ENCODE data around the gene TMEM163.

Gene TMEM163

DNA sequence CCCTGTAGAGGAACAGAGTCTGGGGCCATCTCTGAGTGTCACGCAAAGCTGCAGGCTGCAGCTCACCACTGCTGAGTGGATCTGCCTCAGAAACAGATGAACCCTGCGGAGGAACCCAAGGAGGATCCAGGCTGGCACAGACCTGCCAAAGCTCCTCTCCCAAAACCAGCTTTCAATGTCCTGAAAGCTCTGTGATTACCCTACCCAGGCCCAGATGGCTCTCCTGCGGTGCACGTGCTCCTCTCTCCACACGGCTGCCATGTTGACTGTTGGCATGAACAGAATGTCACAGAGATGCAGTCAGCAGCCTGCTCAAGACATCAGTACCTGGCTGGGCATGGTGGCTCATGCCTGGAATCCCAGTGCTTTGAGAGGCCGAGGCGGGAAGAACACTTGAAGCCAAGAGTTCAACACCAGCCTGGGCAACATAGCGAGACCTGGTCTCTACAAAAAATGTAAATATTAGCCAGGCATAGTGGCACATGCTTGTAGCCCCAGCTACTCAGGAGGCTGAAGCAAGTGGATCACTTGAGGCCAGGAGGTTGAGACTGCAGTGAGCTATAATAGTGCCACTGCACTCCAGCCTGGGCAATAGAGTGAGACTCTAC, 248.1 kb downstream of the TMEM163 start:
- no peak for DNase-seq

DNA sequence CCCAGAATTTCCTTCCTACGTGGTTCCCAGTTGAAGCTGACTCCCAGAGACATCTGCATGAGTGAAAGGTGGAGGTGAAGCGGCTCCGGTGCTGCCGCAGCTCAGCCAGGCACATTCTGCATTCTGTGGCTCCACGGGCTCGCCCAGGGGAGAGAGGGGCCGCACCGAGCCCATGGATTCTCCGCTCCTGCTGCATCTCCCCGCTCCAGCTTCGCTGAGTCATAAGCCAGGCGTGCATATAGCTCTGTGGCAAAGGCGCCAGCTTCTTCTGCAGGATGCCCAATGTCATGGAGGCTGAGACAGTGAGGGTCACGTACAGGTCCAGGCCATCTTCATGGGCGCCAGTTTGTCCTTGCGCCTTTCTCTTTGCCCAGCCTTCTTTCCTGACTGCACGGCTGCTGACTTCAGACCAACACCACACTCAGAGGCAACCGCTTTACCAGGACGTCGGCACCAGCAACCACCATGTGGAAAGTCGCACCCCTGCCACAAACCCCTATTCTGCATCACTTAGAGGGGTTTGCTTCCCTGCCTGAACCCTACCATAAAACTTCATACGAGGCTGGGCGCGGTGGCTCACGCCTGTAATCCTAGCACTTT, 249.2 kb downstream of the TMEM163 start:
- no peak for DNase-seq

DNA sequence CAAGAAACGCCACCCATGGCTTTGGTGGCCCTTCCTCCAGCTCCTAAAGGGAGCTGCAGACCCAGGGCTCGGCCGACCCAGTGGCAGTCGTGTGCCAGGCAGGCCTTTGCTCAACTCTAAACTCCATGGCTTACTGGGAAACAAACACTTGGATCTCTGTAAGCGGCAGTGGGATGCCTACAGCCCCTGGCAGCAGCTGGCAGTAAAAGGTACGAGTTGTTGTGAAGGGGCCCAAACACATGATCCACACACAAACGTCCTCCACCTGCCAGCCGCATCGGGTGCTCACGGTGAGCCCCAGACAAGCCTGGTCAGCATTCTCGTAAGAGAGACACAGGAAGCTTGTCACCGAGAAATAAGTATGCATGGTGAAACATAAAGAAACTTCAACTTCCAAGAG, 250.0 kb downstream of the TMEM163 start:
- DNase-seq = no peak

DNA sequence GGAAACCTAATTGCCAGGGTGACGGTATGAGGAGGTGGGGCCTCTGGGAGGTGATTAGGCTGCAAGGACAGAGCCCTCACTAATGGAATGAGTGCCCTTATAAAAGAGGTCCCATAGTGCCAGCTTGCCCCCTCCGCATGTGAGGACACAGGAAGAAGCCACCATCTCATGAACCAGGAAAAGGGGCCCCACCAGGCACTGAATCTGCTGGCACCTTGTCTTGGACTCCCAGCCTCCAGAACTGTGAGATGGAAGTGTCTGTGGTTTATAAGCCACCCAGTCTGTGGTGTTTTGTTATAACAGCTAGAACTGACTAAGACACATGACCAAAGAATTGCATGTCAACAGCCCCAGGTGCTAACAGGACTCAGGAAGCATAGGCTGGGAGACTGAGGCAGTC, 250.6 kb downstream of the TMEM163 start:
- no peak for DNase-seq

DNA sequence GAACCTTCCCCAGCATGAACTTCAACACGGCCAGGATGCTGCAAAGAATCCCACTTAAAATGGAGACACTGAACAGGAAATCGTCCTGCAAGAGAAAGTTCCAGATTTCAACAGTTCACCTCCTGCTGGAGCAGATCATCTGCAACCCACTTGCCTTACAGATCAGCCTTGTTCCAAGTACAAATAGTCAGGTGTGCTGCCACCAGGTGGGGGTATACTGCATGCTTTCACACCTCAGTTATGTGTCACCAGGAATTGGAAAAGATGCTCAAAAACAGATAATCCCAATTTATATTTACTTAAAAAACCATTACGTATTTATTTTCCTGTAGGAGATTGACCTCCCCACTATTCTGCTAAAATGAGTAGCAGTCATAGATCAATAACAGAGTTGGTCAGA, 252.7 kb downstream of the TMEM163 start:
- no peak for DNase-seq

GRCh38 chr2:134465228-134466105, 253.3 kb downstream of the TMEM163 start:
- DNase-seq = no peak

- no peak for DNase-seq
Measured at GRCh38 chr2:134463699-134464022, 255.1 kb downstream of the TMEM163 start.

- DNase-seq = no peak
Measured at GRCh38 chr2:134462791-134463698, 255.8 kb downstream of the TMEM163 start.

DNA sequence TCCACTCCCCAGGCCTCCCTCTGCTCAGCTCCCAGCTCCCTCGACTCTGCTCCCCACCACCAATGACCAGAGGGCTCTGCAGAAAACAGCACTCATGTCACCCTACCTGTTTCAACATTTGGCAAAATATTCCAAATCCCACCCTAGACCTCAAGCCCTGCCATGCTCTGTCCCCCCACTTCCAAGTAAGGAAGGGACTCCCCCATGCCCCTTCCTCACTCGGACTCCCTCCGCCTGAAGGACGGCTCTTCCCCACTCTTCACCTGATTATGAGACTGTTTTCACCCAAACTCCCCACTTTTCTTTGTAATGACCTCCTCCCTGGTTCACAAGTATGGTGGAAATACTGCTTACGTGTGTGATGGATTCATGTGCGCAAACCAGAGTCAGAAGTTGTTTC, 256.5 kb downstream of the TMEM163 start:
- no peak for DNase-seq

GRCh38 chr2:134461511-134461910, 257.3 kb downstream of the TMEM163 start:
- no peak for DNase-seq

DNA sequence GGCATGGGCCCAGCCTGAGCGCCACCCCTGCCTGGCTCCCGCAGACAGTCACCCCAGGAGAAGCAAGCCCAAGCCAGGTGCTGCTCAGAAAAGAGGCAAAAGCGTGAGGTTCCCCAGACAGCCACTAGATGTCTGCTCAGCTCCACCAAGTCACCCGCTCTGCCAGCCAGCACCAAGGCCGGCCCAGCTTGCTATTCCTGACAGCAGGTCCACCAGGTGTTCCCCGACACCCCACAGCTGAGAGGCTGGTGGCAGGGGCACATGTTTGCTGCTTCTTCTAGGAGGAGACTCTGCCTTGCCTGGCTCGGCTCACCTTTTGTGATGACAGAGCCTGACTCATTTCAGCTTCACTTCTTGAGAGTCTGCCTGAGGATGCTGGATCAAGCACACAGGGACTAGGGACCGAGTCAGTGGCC, 258.2 kb downstream of the TMEM163 start:
- DNase-seq = peak; percentile 25

DNA sequence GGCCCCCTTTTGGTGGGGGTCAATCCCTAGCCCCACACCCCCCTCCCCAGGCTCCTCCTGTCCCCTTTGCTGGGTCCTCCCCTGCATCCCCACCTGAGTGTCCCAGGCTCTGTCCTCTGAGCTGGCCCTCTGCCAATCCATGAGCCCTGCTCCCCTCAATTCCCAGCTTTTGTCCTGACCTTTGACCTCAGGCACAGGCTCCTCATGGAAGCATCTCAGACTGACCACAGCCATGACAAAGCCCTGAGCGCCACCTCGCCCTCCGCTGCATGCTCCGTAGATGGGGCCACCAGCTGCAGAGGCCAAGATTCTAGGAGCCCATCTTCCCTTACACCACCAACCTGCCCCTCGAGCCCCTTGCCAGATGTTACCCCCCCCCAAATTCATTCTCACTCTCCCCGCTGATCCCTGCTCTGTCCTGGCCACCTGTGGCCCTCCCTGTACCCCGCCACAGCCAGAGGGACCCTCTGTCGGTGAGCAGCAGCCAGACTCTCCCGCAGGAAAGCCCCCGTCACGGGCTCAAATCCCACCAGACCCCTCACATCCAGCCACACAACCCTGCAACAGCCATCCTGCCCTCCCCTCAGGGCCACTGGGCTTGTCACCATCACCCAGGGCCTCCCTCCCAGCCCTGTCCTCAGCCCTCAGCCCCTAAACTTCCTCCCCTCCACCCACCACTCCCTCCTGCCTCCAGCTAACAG, 258.9 kb downstream of the TMEM163 start:
- DNase-seq = no peak

GRCh38 chr2:134458950-134459349, 259.9 kb downstream of the TMEM163 start:
- DNase-seq = no peak

GRCh38 chr2:134458473-134458853, 260.3 kb downstream of the TMEM163 start:
- DNase-seq = no peak

DNA sequence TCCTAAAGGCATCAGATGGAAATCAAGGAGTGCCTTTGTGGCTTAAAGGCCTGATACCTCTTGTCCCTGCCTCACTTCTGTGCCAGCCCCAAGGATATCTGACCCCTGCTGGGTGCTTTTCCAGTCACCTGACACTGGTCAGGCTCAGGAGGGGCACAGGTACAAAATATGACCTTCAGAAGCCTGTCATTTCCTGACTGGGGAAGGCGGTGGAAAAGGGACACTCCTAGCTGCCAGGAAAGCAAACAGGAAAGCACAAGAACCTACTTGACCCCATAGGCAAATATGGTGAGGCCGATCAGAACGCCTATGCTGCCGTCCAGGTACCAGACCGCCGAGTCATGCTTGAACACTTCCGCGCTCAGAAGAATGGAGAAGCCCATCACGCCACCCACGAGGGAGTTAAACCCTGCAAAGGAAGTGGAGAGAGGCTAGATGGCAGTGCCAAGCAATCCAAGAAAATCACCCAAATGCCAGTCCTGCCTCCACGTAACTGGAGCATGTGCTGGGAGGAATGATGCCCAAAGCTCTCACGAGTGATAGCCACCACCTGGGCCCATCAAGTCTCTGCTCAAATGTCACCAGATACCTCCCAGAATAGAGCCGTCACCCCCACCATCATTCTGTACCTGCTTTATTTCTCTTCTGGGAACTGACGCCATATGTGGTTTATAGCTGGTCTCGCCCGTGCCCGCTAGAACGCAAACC, 260.9 kb downstream of the TMEM163 start:
- DNase-seq = no peak

GRCh38 chr2:134457353-134457752, 261.4 kb downstream of the TMEM163 start:
- no peak for DNase-seq

DNA sequence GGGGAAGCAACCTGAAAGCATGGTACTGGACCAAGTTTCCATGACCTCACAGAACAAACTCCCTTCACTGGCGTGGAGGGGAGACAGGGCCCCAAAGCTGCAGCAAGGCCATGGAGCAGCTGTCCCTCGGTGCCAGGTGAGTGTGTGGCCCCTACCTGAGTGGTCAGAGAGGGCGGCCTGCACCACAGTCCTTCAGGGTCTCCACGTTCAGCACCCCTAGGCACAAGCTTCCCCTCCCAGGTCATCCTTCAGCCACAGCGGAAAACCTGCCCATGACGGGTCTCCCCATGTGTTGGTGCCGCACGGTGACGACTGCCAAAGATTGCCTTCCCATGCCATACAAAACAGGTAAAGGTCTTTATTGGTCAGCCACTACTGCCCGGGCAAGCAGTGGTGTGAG, 263.4 kb downstream of the TMEM163 start:
- DNase-seq = no peak

DNA sequence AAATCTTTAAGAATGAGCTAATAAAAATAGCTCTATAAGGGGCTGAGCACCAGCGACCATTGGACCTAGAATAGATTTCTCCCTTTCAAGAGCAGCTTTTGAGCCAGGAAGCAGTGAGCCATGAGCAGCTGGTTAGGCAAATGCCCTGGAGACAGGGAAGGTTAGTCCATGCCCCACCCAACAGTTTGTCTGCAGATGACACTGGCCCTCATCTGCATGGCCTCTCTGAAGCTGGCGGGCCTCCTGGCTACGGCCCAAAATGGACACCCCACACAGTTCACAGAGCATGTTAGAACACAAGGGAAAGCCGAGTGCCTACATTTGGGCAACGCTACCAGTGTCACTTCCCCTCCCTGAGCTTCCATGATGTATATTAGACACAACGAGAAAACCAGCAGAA, 263.9 kb downstream of the TMEM163 start:
- DNase-seq = no peak

- no peak for DNase-seq
Measured at GRCh38 chr2:134454426-134454825, 264.4 kb downstream of the TMEM163 start.

GRCh38 chr2:134453973-134454372, 264.8 kb downstream of the TMEM163 start:
- DNase-seq = no peak

- DNase-seq = no peak
Measured at GRCh38 chr2:134453476-134453875, 265.3 kb downstream of the TMEM163 start.

Measured in GDM1 (cell line).